B cell (primary cell): ENCODE data around the gene DACH1. TPM values are rescaled to one million over a fixed set of nuclear protein-coding genes. Genes with fewer than 3 reads are reported as not detected.

Experiments used
- ATAC-seq: fragments of 200-7000 bp; cut with Tn5 transposase; one replicate; pipeline ENCODE4 v1.10.0; 2021; ENCODE audit warnings: low read depth, mild to moderate bottlenecking, moderate number of reproducible peaks, moderate library complexity
- CTCF ChIA-PET: fragments of 350-600 bp; sonication (Branson Sonifier 250); formaldehyde crosslinking; loops from one replicate; lab custom pipeline; 2021; ENCODE audit warnings: antibody characterized with exemption, inconsistent platforms; lab: Charles Lee
- POLR2A ChIA-PET: fragments of 350-600 bp; sonication (Branson Sonifier 250); formaldehyde crosslinking; loops from one replicate; lab custom pipeline; 2021; ENCODE audit warnings: antibody characterized with exemption; lab: Charles Lee
- DNase-seq: peaks from one replicate; pipeline ENCODE4 v3.0.0; 2013
- H2AFZ ChIP-seq: 2 replicates; pipeline ENCODE4 v1.6.1; 2012; ENCODE audit warnings: mild to moderate bottlenecking, low read depth, low read length; ENCODE audit not compliant: insufficient read depth, poor library complexity, severe bottlenecking
- H3K27ac ChIP-seq, 2 donors: 1 replicate in 1 of 2; 2 replicates in 1 of 2; pipeline ENCODE4 v1.5.1; 2012 to 2013; ENCODE audit warnings: low read length in 2 of 2, mild to moderate bottlenecking in 2 of 2, moderate library complexity in 1 of 2
- H3K27me3 ChIP-seq, 4 experiments: fragments of 200-600 bp in 1 of 4; sonication (generic) in 1 of 4; replicated peaks in 1 of 4; 1 replicate in 2 of 4; 2 replicates in 2 of 4; pipeline versions ENCODE4 v1.6.1 to v1.7.0; 2013 to 2016; ENCODE audit warnings: low read length in 3 of 4, mild to moderate bottlenecking in 2 of 4, mixed read lengths in 1 of 4, moderate library complexity in 1 of 4; ENCODE audit not compliant: insufficient read depth in 4 of 4, control insufficient read depth in 3 of 4; ENCODE audit errors: control extremely low read depth in 1 of 4
- H3K36me3 ChIP-seq, 2 experiments: replicated peaks in 1 of 2; 1 replicate in 1 of 2; 2 replicates in 1 of 2; pipeline versions ENCODE4 v1.6.1 to v1.7.1; 2013; ENCODE audit warnings: low read length in 1 of 2; ENCODE audit not compliant: insufficient read depth in 2 of 2, control insufficient read depth in 1 of 2; ENCODE audit errors: control extremely low read depth in 1 of 2, extremely low read depth in 1 of 2
- H3K4me1 ChIP-seq, 2 donors: fragments of 200-600 bp in 1 of 2; sonication (generic) in 1 of 2; 1 replicate in 1 of 2; 2 replicates in 1 of 2; pipeline versions ENCODE4 v1.5.1 to v1.6.1; 2013 to 2017; ENCODE audit warnings: low read length in 2 of 2; ENCODE audit not compliant: control insufficient read depth in 2 of 2, insufficient read depth in 2 of 2
- H3K4me2 ChIP-seq: replicated peaks from 2 replicates; pipeline ENCODE3; 2012; ENCODE audit warnings: mild to moderate bottlenecking, low read depth, low read length; ENCODE audit not compliant: poor library complexity, severe bottlenecking
- H3K4me3 ChIP-seq, 5 experiments: fragments of 200-600 bp in 1 of 5; sonication (generic) in 1 of 5; 1 replicate in 3 of 5; 2 replicates in 2 of 5; pipeline versions ENCODE4 v1.5.1 to v1.7.0; 2011 to 2016; ENCODE audit warnings: low read length in 4 of 5, mild to moderate bottlenecking in 4 of 5, low read depth in 2 of 5, control low read depth in 1 of 5, moderate library complexity in 1 of 5; ENCODE audit not compliant: insufficient read depth in 1 of 5; ENCODE audit errors: control extremely low read depth in 1 of 5, extremely low read depth in 1 of 5
- H3K79me2 ChIP-seq: fragments of 200-600 bp; sonication (generic); one replicate; pipeline ENCODE4 v1.6.0; 2016; ENCODE audit warnings: low read length; ENCODE audit not compliant: control insufficient read depth, insufficient read depth
- H3K9ac ChIP-seq: fragments of 200-600 bp; sonication (generic); 2 replicates; pipeline ENCODE4 v1.6.1; 2017; ENCODE audit warnings: mild to moderate bottlenecking, low read length, moderate library complexity
- H3K9me3 ChIP-seq, 3 donors: one replicate each; pipeline versions ENCODE4 v1.6.1 to v1.7.1; 2013; ENCODE audit warnings: low read length in 2 of 3; ENCODE audit not compliant: control insufficient read depth in 2 of 3, insufficient read depth in 1 of 3; ENCODE audit errors: control extremely low read depth in 1 of 3
- H4K20me1 ChIP-seq: 2 replicates; pipeline ENCODE4 v1.6.0; 2012; ENCODE audit warnings: mild to moderate bottlenecking, low read length; ENCODE audit not compliant: insufficient read depth, control insufficient read depth, poor library complexity, severe bottlenecking
- H3K27ac Mint-ChIP-seq: one replicate; pipeline ENCODE4 v1.8.0; 2021; ENCODE audit warnings: mixed read lengths
- H3K27me3 Mint-ChIP-seq: one replicate; pipeline ENCODE4 v1.8.0; 2021; ENCODE audit warnings: mixed read lengths
- H3K4me1 Mint-ChIP-seq: one replicate; pipeline ENCODE4 v1.8.0; 2021; ENCODE audit warnings: mixed read lengths
- H3K4me3 Mint-ChIP-seq: one replicate; pipeline ENCODE4 v1.8.0; 2021; ENCODE audit warnings: mixed read lengths
- H3K9me3 Mint-ChIP-seq: one replicate; pipeline ENCODE4 v1.8.0; 2022; ENCODE audit warnings: mixed read lengths; ENCODE audit not compliant: insufficient read depth
- EZH2 ChIP-seq: IDR thresholded peaks from 2 replicates; pipeline ENCODE4 v1.6.1; 2012; ENCODE audit warnings: borderline replicate concordance, low read depth, mild to moderate bottlenecking, moderate library complexity, low read length; ENCODE audit not compliant: insufficient read depth, poor library complexity, severe bottlenecking
- WGBS: methylation state at CpG from one replicate; pipeline ENCODE4 v1.1.5; 2013; ENCODE audit warnings: missing lambda C conversion rate; ENCODE audit not compliant: insufficient coverage; 5-methylcytosine and 5-hydroxymethylcytosine counted together
- intact Hi-C: fragments of 100-400 bp; cut with micrococcal nuclease; formaldehyde crosslinking; loops from one replicate; pipeline ENCODE4 v1.10.0; 2022
- polyA plus RNA-seq: library from polyadenylated mRNA; depleted of rRNA; stranded (reverse); fragments of >200 nt; gene quantifications from 2 replicates; pipeline ENCODE4 v1.2.3, GENCODE V29; 2012
- total RNA-seq, 2 donors: library from RNA; stranded (reverse); fragments of 120-200 nt in 1 of 2; gene quantifications; 1 replicate in 1 of 2; 2 replicates in 1 of 2; pipeline versions ENCODE4 v1.2.3 to v1.2.4, GENCODE V29; 2013 to 2022
- TF ChIP-seq, protein P1 (sequence below): fragments of 200-600 bp; IDR thresholded peaks from one replicate; pipeline ENCODE4 v1.8.0; 2022; ENCODE audit warnings: antibody characterized with exemption, mild to moderate bottlenecking

The DACH1 gene
- total and polyA plus RNA-seq, 2 donors (not counting 1 experiment from before 2014, with no cell fraction given): not detected

GRCh38 chr13:71577127-71577526 lies 289.9 kb downstream of the DACH1 start:
- Histone ChIP-seq H2AFZ (no peak overlapping the region), H3K4me3 (no peak overlapping the region), H3K27me3 (no peaks in the 10 kb centered on the region), H3K9ac (no peak overlapping the region), H3K27ac (no peak overlapping the region), H3K36me3 (no peaks in the 10 kb centered on the region), H3K9me3 (no peaks in the 10 kb centered on the region), H3K4me1 (no peaks in the 10 kb centered on the region), H3K4me2 (no peak overlapping the region), H4K20me1 (no peaks in the 10 kb centered on the region), H3K79me2 (no peaks in the 10 kb centered on the region)
- Mint-ChIP-seq H3K4me1 (no peaks in the 10 kb centered on the region), H3K27me3 (no peaks in the 10 kb centered on the region), H3K27ac (no peak overlapping the region), H3K4me3 (no peak overlapping the region), H3K9me3 (no peaks in the 10 kb centered on the region)
- WGBS: 33% methylated on average over 1 of the region's 2 CpGs
- ChIA-PET POLR2A (no interaction called here), CTCF (no interaction called here)
- intact Hi-C loops: no loop called here
- DNase-seq: no peak
- TF ChIP-seq EZH2: no peak
- ATAC-seq: no peak

- Mint-ChIP-seq H3K4me1 (no peaks in the 10 kb centered on the region), H3K4me3 (no peak overlapping the region), H3K27me3 (no peaks in the 10 kb centered on the region), H3K9me3 (no peaks in the 10 kb centered on the region), H3K27ac (no peak overlapping the region)
- no peaks in the 10 kb centered on the region for H3K27me3 ChIP-seq
- no peaks in the 10 kb centered on the region for H4K20me1 ChIP-seq
- H3K27ac ChIP-seq: no peak overlapping the region
- H3K4me1 ChIP-seq: no peaks in the 10 kb centered on the region
- DNase-seq: no peak
- TF ChIP-seq EZH2: no peak
- TF ChIP-seq, protein P1, sequence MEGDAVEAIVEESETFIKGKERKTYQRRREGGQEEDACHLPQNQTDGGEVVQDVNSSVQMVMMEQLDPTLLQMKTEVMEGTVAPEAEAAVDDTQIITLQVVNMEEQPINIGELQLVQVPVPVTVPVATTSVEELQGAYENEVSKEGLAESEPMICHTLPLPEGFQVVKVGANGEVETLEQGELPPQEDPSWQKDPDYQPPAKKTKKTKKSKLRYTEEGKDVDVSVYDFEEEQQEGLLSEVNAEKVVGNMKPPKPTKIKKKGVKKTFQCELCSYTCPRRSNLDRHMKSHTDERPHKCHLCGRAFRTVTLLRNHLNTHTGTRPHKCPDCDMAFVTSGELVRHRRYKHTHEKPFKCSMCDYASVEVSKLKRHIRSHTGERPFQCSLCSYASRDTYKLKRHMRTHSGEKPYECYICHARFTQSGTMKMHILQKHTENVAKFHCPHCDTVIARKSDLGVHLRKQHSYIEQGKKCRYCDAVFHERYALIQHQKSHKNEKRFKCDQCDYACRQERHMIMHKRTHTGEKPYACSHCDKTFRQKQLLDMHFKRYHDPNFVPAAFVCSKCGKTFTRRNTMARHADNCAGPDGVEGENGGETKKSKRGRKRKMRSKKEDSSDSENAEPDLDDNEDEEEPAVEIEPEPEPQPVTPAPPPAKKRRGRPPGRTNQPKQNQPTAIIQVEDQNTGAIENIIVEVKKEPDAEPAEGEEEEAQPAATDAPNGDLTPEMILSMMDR: no peak
- CTCF ChIA-PET: no interaction called here
- H3K79me2 ChIP-seq: no peaks in the 10 kb centered on the region
- intact Hi-C loops: no loop called here
- WGBS: no CpG with 5 or more reads among the region's 1 CpG
- no peak overlapping the region for H2AFZ ChIP-seq
- no peak overlapping the region for H3K4me3 ChIP-seq
- ATAC-seq: no peak
- no peak overlapping the region for H3K9ac ChIP-seq
- POLR2A ChIA-PET: no interaction called here
- no peak overlapping the region for H3K4me2 ChIP-seq
- H3K9me3 ChIP-seq: no peaks in the 10 kb centered on the region
- H3K36me3 ChIP-seq: no peaks in the 10 kb centered on the region
Observed at GRCh38 chr13:71576571-71576970, 290.4 kb downstream of the DACH1 start.
